Testis (tissue), 2 donors: ENCODE measurements around the gene SMTNL2.

Experiments
- CTCF ChIP-seq, 3 experiments: fragments of 450-650 bp in 2 of 3; fragments of 200-600 bp in 1 of 3; sonication (generic) in 1 of 3; IDR thresholded peaks; one replicate each; pipeline ENCODE4 v1.5.1; 2016 to 2019; ENCODE audit warnings: antibody characterized with exemption in 3 of 3, mild to moderate bottlenecking in 2 of 3, moderate library complexity in 1 of 3
- POLR2A ChIP-seq: fragments of 450-650 bp; IDR thresholded peaks from one replicate; pipeline ENCODE4 v1.6.1; 2017; ENCODE audit warnings: antibody characterized with exemption, mild to moderate bottlenecking, moderate library complexity

DNA sequence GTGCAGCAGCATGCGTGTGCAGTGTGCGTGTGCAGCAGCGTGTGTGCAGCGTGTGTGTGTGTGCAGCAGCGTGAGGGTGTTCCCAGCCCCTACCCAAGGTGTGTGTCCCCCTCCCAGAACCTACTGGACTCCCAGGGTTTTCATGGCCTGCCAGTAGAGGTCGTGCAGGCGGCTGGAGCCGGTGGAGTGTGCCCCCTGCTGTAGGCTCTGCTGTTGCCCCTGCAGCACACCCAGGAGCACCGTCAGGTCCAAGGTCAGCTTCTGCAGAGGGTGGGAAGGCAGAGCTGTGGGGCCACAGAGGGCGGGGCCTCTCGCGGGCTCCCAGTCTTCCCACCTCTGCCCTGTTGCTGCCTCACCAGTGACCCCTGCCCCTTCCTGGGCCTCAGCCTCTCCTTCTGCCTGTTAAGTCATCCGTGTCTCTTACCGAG, 44.1 kb upstream of the SMTNL2 start:
- TF ChIP-seq CTCF (IDR thresholded peaks at IDR 0.05) (no peak), POLR2A (no peak)
